GM19372 (cell line): ENCODE data around the gene TAS2R16.
"Not testable (repeated sequence)": the region's sequence is repeated elsewhere in the genome, so short reads cannot be mapped to it uniquely, and the experiment has no call there.

Experiments used
- ATAC-seq: cut with Tn5 transposase; IDR thresholded peaks from one replicate; pipeline ENCODE4 v1.9.1; 2021; ENCODE audit warnings: mild to moderate bottlenecking, low read depth, moderate library complexity; ENCODE audit not compliant: unreplicated experiment

The TAS2R16 gene

GRCh38 chr7:122974229-122974628 lies 21.3 kb downstream of the TAS2R16 start:
- no peak for ATAC-seq

- no peak for ATAC-seq
These were observed 23.4 kb downstream of the TAS2R16 start for GRCh38 chr7:122972056-122972455.

- ATAC-seq, result no peak
These were observed 24.5 kb downstream of the TAS2R16 start for GRCh38 chr7:122970740-122971725.

GRCh38 chr7:122968389-122968788 lies 27.1 kb downstream of the TAS2R16 start:
- no peak for ATAC-seq

- ATAC-seq, result no peak
These were observed 30.2 kb downstream of the TAS2R16 start for GRCh38 chr7:122965306-122965705.

- not testable (repeated sequence) for ATAC-seq
These were observed 41.8 kb downstream of the TAS2R16 start for GRCh38 chr7:122953678-122954077.

DNA sequence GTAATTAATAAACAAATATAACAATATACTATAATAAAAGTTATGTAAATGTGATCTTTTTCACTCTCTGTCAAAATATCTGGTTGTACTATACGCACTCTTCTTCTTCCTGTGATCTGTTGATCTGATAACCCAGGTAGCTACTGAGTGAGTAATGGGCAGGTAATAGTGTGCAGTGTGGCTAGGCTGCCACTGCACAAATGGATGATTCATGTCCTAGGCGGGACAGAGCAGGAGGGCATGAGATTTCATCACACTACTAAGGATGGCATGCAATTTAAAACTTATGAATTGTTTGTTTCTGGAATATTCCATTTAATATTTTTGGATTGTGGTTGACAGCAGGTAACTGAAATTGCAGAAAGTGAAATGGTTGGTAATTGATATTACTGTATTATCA lies 44.5 kb downstream of the TAS2R16 start:
- no peak for ATAC-seq

DNA sequence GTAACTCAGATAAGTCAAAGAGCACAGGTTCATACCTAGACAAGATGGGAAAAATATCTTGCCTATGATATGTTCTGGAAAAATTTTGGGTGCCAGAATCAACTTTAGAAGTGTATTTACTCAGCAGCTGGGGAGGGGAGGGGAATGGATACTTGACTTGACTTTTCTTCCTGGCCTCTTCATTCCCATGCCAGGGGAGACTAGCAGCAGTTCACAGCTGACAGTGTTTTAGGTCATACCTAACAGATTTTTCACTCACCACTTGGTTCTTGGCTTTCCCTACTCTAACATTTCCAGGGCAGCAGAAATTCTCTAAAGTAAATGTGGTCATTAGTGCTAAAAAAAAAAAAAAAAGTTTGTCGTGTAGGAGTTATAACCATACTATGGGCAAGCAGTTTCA lies 46.3 kb downstream of the TAS2R16 start:
- no peak for ATAC-seq
